ENCODE data around the gene PLA2G2F.

The PLA2G2F gene

DNA sequence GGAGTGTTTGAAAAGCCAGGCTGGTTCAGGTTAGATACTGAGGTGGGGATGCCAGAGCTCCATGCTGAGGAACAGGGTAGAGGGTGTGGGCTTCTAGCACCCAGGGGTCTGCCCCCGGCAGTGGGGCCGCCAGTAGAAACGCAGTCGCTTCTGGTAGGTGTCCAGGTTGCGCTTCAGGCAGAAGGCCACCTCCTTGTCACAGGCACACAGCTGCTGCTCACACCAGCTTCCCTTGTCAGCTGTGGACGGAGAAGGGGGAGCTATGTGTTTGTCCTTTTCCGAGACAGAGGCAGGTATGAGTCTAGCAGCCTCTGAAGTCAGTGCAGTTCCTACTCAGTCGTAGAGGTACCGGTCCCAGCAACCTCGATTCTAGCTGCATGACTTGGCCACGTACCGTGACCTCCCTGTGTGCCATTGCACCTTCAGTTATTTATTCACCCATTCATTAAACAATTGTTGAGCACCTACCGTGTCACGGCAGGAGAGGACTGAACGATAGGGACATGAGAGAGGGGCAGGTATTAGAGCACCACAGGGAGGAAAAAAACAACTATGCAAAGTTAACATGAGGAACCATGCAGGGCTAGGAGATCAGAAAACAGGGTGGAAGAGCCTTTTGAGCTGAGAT lies 25.0 kb upstream of the PLA2G2F start:
- DNase-seq (ENCODE audit: low read depth in 1 of 2, low spot score in 1 of 2) = no peak
- Histone ChIP-seq H3K27me3 (ENCODE audit: insufficient read depth, poor library complexity, severe bottlenecking) (peaks cover 4% of the 10 kb centered on the region), H3K27ac (replicated peaks) (no peak overlapping the region), H3K4me3 (replicated peaks; ENCODE audit: insufficient read depth, low read length) (no peak overlapping the region)
- TF ChIP-seq GABPA (IDR thresholded peaks at IDR 0.05; ENCODE audit: low read depth) (no peak), SPI1 (IDR thresholded peaks at IDR 0.05; ENCODE audit: borderline replicate concordance, low read depth) (no peak), POLR2AphosphoS5 (IDR thresholded peaks at IDR 0.05; ENCODE audit: low read depth) (no peak)
- TF ChIP-seq, protein P1, sequence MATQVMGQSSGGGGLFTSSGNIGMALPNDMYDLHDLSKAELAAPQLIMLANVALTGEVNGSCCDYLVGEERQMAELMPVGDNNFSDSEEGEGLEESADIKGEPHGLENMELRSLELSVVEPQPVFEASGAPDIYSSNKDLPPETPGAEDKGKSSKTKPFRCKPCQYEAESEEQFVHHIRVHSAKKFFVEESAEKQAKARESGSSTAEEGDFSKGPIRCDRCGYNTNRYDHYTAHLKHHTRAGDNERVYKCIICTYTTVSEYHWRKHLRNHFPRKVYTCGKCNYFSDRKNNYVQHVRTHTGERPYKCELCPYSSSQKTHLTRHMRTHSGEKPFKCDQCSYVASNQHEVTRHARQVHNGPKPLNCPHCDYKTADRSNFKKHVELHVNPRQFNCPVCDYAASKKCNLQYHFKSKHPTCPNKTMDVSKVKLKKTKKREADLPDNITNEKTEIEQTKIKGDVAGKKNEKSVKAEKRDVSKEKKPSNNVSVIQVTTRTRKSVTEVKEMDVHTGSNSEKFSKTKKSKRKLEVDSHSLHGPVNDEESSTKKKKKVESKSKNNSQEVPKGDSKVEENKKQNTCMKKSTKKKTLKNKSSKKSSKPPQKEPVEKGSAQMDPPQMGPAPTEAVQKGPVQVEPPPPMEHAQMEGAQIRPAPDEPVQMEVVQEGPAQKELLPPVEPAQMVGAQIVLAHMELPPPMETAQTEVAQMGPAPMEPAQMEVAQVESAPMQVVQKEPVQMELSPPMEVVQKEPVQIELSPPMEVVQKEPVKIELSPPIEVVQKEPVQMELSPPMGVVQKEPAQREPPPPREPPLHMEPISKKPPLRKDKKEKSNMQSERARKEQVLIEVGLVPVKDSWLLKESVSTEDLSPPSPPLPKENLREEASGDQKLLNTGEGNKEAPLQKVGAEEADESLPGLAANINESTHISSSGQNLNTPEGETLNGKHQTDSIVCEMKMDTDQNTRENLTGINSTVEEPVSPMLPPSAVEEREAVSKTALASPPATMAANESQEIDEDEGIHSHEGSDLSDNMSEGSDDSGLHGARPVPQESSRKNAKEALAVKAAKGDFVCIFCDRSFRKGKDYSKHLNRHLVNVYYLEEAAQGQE (IDR thresholded peaks at IDR 0.05; ENCODE audit: insufficient replicate concordance, low read depth) = no peak
- TF ChIP-seq, protein P2, sequence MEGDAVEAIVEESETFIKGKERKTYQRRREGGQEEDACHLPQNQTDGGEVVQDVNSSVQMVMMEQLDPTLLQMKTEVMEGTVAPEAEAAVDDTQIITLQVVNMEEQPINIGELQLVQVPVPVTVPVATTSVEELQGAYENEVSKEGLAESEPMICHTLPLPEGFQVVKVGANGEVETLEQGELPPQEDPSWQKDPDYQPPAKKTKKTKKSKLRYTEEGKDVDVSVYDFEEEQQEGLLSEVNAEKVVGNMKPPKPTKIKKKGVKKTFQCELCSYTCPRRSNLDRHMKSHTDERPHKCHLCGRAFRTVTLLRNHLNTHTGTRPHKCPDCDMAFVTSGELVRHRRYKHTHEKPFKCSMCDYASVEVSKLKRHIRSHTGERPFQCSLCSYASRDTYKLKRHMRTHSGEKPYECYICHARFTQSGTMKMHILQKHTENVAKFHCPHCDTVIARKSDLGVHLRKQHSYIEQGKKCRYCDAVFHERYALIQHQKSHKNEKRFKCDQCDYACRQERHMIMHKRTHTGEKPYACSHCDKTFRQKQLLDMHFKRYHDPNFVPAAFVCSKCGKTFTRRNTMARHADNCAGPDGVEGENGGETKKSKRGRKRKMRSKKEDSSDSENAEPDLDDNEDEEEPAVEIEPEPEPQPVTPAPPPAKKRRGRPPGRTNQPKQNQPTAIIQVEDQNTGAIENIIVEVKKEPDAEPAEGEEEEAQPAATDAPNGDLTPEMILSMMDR (IDR thresholded peaks at IDR 0.05; ENCODE audit: insufficient read depth, low read length) = no peak

DNA sequence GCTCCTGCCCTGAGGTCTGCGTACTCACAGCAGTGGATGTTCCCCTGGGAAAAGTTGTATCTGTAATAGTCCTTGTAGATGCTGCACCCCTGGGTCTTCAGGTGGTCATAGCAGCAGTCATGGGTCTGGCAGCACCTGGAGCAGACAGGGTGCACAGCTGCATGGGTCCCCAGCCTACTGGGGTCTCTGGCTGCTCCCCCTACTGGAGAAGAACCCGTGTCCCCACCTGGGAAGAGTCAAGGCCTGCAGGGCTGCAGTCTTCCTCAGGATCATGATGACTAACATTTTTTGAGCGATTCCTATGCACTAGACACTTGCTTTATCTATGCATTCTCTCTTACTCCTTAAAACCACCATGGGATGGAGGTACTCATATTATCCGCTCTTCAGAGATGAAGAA lies 23.6 kb upstream of the PLA2G2F start:
- TF ChIP-seq, protein P1 (IDR thresholded peaks at IDR 0.05; ENCODE audit: insufficient replicate concordance, low read depth) = no peak
- TF ChIP-seq, protein P2 (IDR thresholded peaks at IDR 0.05; ENCODE audit: insufficient read depth, low read length) = no peak
- TF ChIP-seq GABPA (IDR thresholded peaks at IDR 0.05; ENCODE audit: low read depth) (no peak), POLR2AphosphoS5 (IDR thresholded peaks at IDR 0.05; ENCODE audit: low read depth) (no peak), SPI1 (IDR thresholded peaks at IDR 0.05; ENCODE audit: borderline replicate concordance, low read depth) (no peak)
- Histone ChIP-seq H3K27me3 (ENCODE audit: insufficient read depth, poor library complexity, severe bottlenecking) (peaks cover 4% of the 10 kb centered on the region), H3K4me3 (replicated peaks; ENCODE audit: insufficient read depth, low read length) (no peak overlapping the region), H3K27ac (replicated peaks) (no peak overlapping the region)
- no peak for DNase-seq (ENCODE audit: low read depth in 1 of 2, low spot score in 1 of 2)

DNA sequence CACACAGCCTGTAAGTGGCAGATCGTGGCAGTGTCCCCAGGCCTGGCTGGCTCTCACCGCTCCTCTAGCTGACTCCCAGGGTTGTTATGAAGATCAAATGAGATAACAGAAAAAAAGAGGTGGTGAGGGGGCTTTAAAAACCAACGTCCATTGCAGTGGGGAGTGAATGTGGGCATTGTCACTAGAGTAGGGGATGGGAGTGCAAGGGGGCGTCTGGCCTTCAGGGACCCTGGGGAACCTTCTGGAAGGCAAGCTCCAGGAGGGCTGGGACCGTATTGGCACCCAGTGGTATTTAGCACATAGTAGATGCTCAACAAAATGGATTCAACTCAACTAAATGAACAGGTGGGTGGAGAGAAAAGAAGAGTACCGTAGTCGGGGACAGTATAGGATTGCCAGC lies 23.2 kb upstream of the PLA2G2F start:
- TF ChIP-seq, protein P1 (IDR thresholded peaks at IDR 0.05; ENCODE audit: insufficient replicate concordance, low read depth) = no peak
- TF ChIP-seq GABPA (IDR thresholded peaks at IDR 0.05; ENCODE audit: low read depth) (no peak), SPI1 (IDR thresholded peaks at IDR 0.05; ENCODE audit: borderline replicate concordance, low read depth) (no peak), POLR2AphosphoS5 (IDR thresholded peaks at IDR 0.05; ENCODE audit: low read depth) (no peak)
- TF ChIP-seq, protein P2 (IDR thresholded peaks at IDR 0.05; ENCODE audit: insufficient read depth, low read length) = no peak

More for the DNA sequence above, 23.2 kb upstream of the PLA2G2F start:
- Histone ChIP-seq H3K27me3 (ENCODE audit: insufficient read depth, poor library complexity, severe bottlenecking) (peaks cover 4% of the 10 kb centered on the region), H3K27ac (replicated peaks) (no peak overlapping the region), H3K4me3 (replicated peaks; ENCODE audit: insufficient read depth, low read length) (no peak overlapping the region)
- no peak for DNase-seq (ENCODE audit: low read depth in 1 of 2, low spot score in 1 of 2)

Measured in HL-60 (cell line).